LHCN-M2 (cell line): Measurements from ENCODE around the gene PDX1. TPM values are rescaled to one million over a fixed set of nuclear protein-coding genes. Genes with fewer than 3 reads are reported as not detected.

Experiments used
- DNase-seq: peaks from one replicate; pipeline ENCODE4 v3.0.0-alpha.2; 2012; ENCODE audit warnings: low read depth
- total RNA-seq: library from RNA; depleted of rRNA; stranded (reverse); fragments of >200 nt; gene quantifications from 2 replicates; pipeline ENCODE4 v1.2.3, GENCODE V29; 2014; rRNA removed

PDX1 gene
- total RNA-seq, 1 experiment from 2014 or later, result not detected

GRCh38 chr13:27970382-27971235, 50.8 kb downstream of the PDX1 start:
- no peak for DNase-seq

GRCh38 chr13:27971236-27971645, 51.4 kb downstream of the PDX1 start:
- DNase-seq, result no peak

GRCh38 chr13:27971776-27972477, 52.1 kb downstream of the PDX1 start:
- DNase-seq, result no peak

- no peak for DNase-seq
Observed at GRCh38 chr13:27972478-27972820, 52.6 kb downstream of the PDX1 start.

GRCh38 chr13:27973291-27973690, 53.5 kb downstream of the PDX1 start:
- no peak for DNase-seq

- no peak for DNase-seq
Observed at GRCh38 chr13:27973961-27974662, 54.3 kb downstream of the PDX1 start.

Other genes with a start within 250 kb of the PDX1 start
- gene GSX1, start 127.5 kb upstream of the PDX1 start, total RNA-seq, result not detected in 2 replicates
- not detected in 2 replicates for gene CDX2, start 49.3 kb downstream of the PDX1 start, total RNA-seq
- gene URAD, start 68.7 kb downstream of the PDX1 start, total RNA-seq, result not detected in 2 replicates
- not detected in 2 replicates for gene FLT3, start 180.6 kb downstream of the PDX1 start, total RNA-seq
- 10.6 and 13.0 TPM in 2 replicates for gene PAN3, start 218.5 kb downstream of the PDX1 start, total RNA-seq